ENCODE measurements around the gene CAPN11.

DNA sequence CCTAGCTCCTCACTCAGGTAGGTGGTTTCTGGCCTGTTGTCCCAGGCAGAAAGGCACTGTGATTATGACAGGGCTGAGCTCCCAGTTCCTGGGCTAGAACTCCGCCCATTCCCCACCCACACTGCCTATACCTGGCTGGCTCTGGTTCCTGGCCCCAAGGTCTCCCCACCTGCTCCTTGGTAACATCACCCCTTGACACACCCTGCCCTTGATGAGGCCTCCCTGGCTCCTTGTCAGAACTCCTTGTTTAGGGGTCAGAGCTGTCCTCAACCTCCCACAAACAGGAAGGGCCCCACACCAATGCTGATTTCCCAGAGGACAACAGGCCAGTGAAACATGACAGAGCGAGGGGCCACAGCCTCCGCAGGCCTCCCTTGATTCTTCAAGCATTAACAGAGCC, 42.6 kb downstream of the CAPN11 start:
- TF ChIP-seq CTCF (IDR thresholded peaks at IDR 0.05): no peak
- no peak for TF ChIP-seq POLR2A (IDR thresholded peaks at IDR 0.05)
